Body of pancreas (tissue), 4 donors: ENCODE data around the gene CCDC148.

Experiments
- CTCF ChIP-seq, 7 experiments: fragments of 450-650 bp in 4 of 7; fragments of 200-600 bp in 3 of 7; sonication (generic) in 3 of 7; IDR thresholded peaks; one replicate each; pipeline ENCODE4 v1.5.1; 2016 to 2019; ENCODE audit warnings: antibody characterized with exemption in 7 of 7
- POLR2A ChIP-seq, 3 donors: fragments of 450-650 bp; IDR thresholded peaks; one replicate each; pipeline ENCODE4 v1.6.1; 2016; ENCODE audit warnings: antibody characterized with exemption in 3 of 3, mild to moderate bottlenecking in 2 of 3

DNA sequence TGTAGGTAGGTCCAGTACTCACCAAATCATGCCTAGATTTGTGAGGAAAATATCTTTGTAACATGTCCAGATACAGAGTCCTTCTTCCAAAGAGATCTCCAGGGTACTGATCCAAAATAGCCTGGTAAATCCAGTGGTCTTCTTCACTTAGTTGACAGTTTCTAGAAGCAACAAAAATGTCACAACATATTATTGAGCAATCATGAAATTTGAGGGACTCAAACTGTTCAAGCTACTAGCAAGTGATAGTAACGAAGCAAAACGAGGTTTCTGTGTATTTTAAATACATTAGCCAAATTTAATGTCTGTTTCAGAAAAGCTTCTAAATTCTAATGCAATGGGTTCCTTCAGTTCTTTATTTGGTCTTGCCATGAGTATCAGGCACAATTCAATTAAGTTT is 142.8 kb downstream of the CCDC148 start:
- TF ChIP-seq CTCF (IDR thresholded peaks at IDR 0.05), result no peak
- no peak for TF ChIP-seq POLR2A (IDR thresholded peaks at IDR 0.05)
